Kidney (tissue), 14 donors: ENCODE measurements around the gene SRM. TPM values are rescaled to one million over a fixed set of nuclear protein-coding genes. Genes with fewer than 3 reads are reported as not detected.

Experiments
- DNase-seq, 5 donors: peaks; one replicate each; pipeline ENCODE4 v3.0.0-alpha.2; 2013 to 2020
- FAIRE-seq: peaks from 2 replicates; lab custom pipeline; 2012; peaks lifted over from hg19 to GRCh38; lab: Jason Lieb, UNC
- H3K27ac ChIP-seq, 2 donors: one replicate each; pipeline ENCODE4 v1.7.0; 2013; ENCODE audit warnings: low read depth in 2 of 2, low read length in 2 of 2, inconsistent platforms in 1 of 2
- H3K27me3 ChIP-seq: one replicate; pipeline ENCODE4 v1.7.1; 2013; ENCODE audit warnings: low read length, inconsistent platforms; ENCODE audit not compliant: control insufficient read depth, insufficient read depth
- H3K36me3 ChIP-seq, 3 donors: one replicate each; pipeline versions ENCODE4 v1.7.0 to v1.7.1; 2013; ENCODE audit warnings: low read length in 3 of 3, control low read depth in 1 of 3, inconsistent platforms in 1 of 3; ENCODE audit not compliant: insufficient read depth in 3 of 3, control insufficient read depth in 2 of 3
- H3K4me1 ChIP-seq, 3 donors: one replicate each; pipeline versions ENCODE4 v1.7.0 to v1.7.1; 2013; ENCODE audit warnings: low read length in 3 of 3, inconsistent platforms in 1 of 3, low read depth in 1 of 3; ENCODE audit not compliant: control insufficient read depth in 2 of 3, insufficient read depth in 2 of 3
- H3K4me3 ChIP-seq, 3 donors: one replicate each; pipeline versions ENCODE4 v1.7.0 to v1.8.1; 2013; ENCODE audit warnings: low read length in 3 of 3, control low read depth in 1 of 3, inconsistent platforms in 1 of 3
- H3K9ac ChIP-seq, 3 donors: one replicate each; pipeline versions ENCODE4 v1.7.0 to v1.7.1; 2013; ENCODE audit warnings: low read length in 3 of 3, control low read depth in 1 of 3, inconsistent platforms in 1 of 3
- H3K9me3 ChIP-seq, 3 donors: one replicate each; pipeline versions ENCODE4 v1.7.0 to v1.7.1; 2013; ENCODE audit warnings: low read length in 3 of 3, control low read depth in 1 of 3, inconsistent platforms in 1 of 3; ENCODE audit not compliant: control insufficient read depth in 2 of 3, insufficient read depth in 1 of 3
- CTCF ChIP-seq: IDR thresholded peaks from 3 replicates; pipeline ENCODE4 v1.5.1; 2012; ENCODE audit warnings: mild to moderate bottlenecking, moderate library complexity, borderline replicate concordance; ENCODE audit not compliant: insufficient read depth; ENCODE audit errors: extremely low read depth
- intact Hi-C: fragments of 100-400 bp; cut with DNase I; formaldehyde crosslinking; loops from one replicate; pipeline ENCODE4 v1.11.1; 2022
- polyA plus RNA-seq: library from polyadenylated mRNA; stranded (reverse); fragments of 350-450 nt; fragmentation: Illumina TruSeq; extraction: RNeasy Lipid Tissue Mini Kit (QIAGEN cat#74804); gene quantifications from one replicate; pipeline ENCODE4 v1.2.3, GENCODE V29; 2014; ENCODE audit warnings: low read depth, low replicate concordance; ENCODE audit not compliant: insufficient read depth
- total RNA-seq: library from RNA; stranded (reverse); fragmentation: NEBNext Ultra II Directional; extraction: Animal tissue kit (Norgen Biotek cat#: 25700); gene quantifications from one replicate; pipeline ENCODE4 v1.2.1, GENCODE V29; 2021
- donor health status: control.
- donor health status: control.
- donor health status: control.
- donor health status: control.
- donor health status: control.
- donor health status: DM: yes; HTN: yes; CAD: no.
- donor health status: Normal renal cell carcinoma (clear cell type).

The SRM gene
- total and polyA plus RNA-seq, 2 donors from 2014 or later, result 52.9 to 59.5 TPM

GRCh38 chr1:11055676-11056075 lies 4.1 kb downstream of the SRM start:
- peaks cover 0 to 7% (median 2%) of the 10 kb centered on the region in 3 donors for H3K4me1 ChIP-seq
- intact Hi-C loops, result no loop called here
- DNase-seq, result no peak

GRCh38 chr1:11054666-11055065 lies 5.2 kb downstream of the SRM start:
- Histone ChIP-seq H3K36me3 (peaks cover 0 to 4% (median 0%) of the 10 kb centered on the region in 3 donors), H3K9me3 (no peaks in the 10 kb centered on the region), H3K4me3 (no peak overlapping the region), H3K27me3 (no peaks in the 10 kb centered on the region), H3K9ac (no peak overlapping the region), H3K27ac (no peak overlapping the region), H3K4me1 (peaks cover 0 to 7% (median 0%) of the 10 kb centered on the region in 3 donors)
- intact Hi-C loops, result no loop called here
- TF ChIP-seq CTCF, result no peak
- no peak for DNase-seq
- FAIRE-seq, result no peak

More at GRCh38 chr1:11055676-11056075, 4.1 kb downstream of the SRM start:
- Histone ChIP-seq H3K27me3 (no peaks in the 10 kb centered on the region), H3K9ac (no peak overlapping the region), H3K4me3 (no peak overlapping the region), H3K27ac (no peak overlapping the region), H3K36me3 (peaks cover 0 to 4% (median 0%) of the 10 kb centered on the region in 3 donors), H3K9me3 (no peaks in the 10 kb centered on the region)
- no peak for FAIRE-seq
- TF ChIP-seq CTCF, result no peak

- Histone ChIP-seq H3K27ac (no peak overlapping the region), H3K9me3 (no peaks in the 10 kb centered on the region), H3K36me3 (peaks cover 0 to 4% (median 0%) of the 10 kb centered on the region in 3 donors), H3K9ac (no peak overlapping the region), H3K27me3 (no peaks in the 10 kb centered on the region), H3K4me1 (peaks cover 0 to 7% (median 0%) of the 10 kb centered on the region in 3 donors), H3K4me3 (no peak overlapping the region)
- FAIRE-seq (no peak), DNase-seq (peak in 1 of 5 donors; percentile 36)
- TF ChIP-seq CTCF, result no peak
- intact Hi-C loops, result no loop called here
These were observed 5.6 kb downstream of the SRM start for GRCh38 chr1:11054181-11054580.

GRCh38 chr1:11053758-11054137 lies 6.1 kb downstream of the SRM start:
- H3K27me3 ChIP-seq, result no peaks in the 10 kb centered on the region
- FAIRE-seq, result no peak
- no peaks in the 10 kb centered on the region for H3K9me3 ChIP-seq
- H3K4me1 ChIP-seq, result peaks cover 0 to 3% (median 0%) of the 10 kb centered on the region in 3 donors
- peak in 4 of 5 donors; percentile 38 to 58 (median 56) for DNase-seq
- no peak overlapping the region for H3K9ac ChIP-seq
- H3K27ac ChIP-seq, result no peak overlapping the region
- no peak for TF ChIP-seq CTCF
- intact Hi-C loops, result no loop called here
- peaks cover 0 to 4% (median 0%) of the 10 kb centered on the region in 3 donors for H3K36me3 ChIP-seq
- H3K4me3 ChIP-seq, result no peak overlapping the region
